IPS-18a (cell line): ENCODE data around the gene CMSS1.

Experiments used
- H3K27ac ChIP-seq: one replicate; pipeline ENCODE4 v1.5.1; 2013; ENCODE audit warnings: low read length
- H3K27me3 ChIP-seq: one replicate; pipeline ENCODE4 v1.6.1; 2013; ENCODE audit warnings: mild to moderate bottlenecking, low read length; ENCODE audit not compliant: control insufficient read depth, insufficient read depth
- H3K36me3 ChIP-seq: one replicate; pipeline ENCODE4 v1.6.1; 2013; ENCODE audit warnings: low read depth, low read length; ENCODE audit not compliant: control insufficient read depth
- H3K4me1 ChIP-seq: one replicate; pipeline ENCODE4 v1.6.1; 2013; ENCODE audit warnings: low read depth, low read length; ENCODE audit not compliant: control insufficient read depth
- H3K4me3 ChIP-seq: one replicate; pipeline ENCODE4 v1.5.1; 2013; ENCODE audit warnings: low read length
- H3K9ac ChIP-seq: one replicate; pipeline ENCODE4 v1.6.1; 2013; ENCODE audit warnings: mild to moderate bottlenecking, low read length, moderate library complexity
- H3K9me3 ChIP-seq: one replicate; pipeline ENCODE4 v1.6.1; 2013; ENCODE audit warnings: low read depth, low read length; ENCODE audit not compliant: control insufficient read depth

CMSS1 gene

DNA sequence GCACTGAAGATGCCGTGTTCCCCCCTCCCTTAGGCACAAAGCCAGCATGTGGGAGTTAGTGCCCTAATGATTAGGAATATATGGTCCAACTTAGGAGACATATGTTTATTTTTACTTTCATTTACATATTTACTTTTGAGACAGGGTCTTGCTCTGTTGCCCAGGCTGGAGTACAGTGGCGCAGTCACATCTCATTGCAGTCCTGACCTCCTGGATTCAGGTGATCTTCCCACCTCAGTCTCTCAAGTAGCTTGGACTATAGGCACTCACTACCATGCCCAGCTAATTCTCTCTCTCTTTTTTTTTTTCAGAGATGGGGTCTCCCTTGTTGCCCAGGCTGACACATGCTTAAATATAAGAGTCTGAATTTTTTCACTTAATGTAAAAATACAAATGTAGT lies 391.5 kb downstream of the CMSS1 start:
- no peak overlapping the region for H3K9ac ChIP-seq
- no peaks in the 10 kb centered on the region for H3K36me3 ChIP-seq
- H3K27ac ChIP-seq, result no peak overlapping the region
- no peaks in the 10 kb centered on the region for H3K9me3 ChIP-seq
- no peak overlapping the region for H3K4me3 ChIP-seq
- peaks cover 25% of the 10 kb centered on the region for H3K4me1 ChIP-seq
- no peaks in the 10 kb centered on the region for H3K27me3 ChIP-seq

DNA sequence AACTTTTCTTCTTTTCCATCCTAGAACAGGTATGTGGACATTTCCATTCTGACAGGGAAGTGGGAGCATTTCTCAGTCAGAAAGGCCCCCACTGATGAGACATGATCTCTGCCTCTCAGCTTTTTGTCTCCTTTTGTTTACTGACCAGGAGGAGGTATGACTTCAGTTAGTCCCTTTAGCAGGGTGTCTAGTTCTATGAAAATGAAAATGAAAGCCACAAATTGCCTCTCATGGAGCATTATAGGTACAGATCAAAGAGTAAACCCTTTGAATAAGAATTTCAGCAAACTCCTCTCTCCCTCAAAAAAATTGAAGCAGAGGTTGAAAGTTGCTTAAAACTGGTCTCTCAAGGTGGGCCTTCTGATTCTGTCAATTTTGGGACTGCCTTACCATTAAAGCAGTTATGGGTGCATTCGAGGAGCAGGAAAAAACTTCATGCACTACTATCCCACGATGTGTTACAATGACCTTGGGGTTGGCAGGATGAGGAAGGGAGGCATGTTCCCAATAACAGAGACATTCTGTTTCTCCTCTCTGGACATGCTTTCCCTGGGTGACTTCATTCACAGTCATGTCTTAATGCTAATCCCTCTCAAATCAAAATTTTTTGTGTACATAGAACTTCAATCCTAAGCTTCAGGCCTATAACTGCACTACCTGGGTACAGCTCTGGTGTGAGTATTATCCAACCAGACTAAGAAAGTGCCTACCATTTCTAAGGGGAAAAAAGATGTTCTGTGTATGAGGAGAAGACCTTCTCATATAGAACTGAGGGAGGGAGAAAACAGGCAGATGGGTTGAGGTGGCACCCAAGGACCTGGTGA lies 392.5 kb downstream of the CMSS1 start:
- H3K9ac ChIP-seq, result peak overlapping the region; percentile 68
- no peaks in the 10 kb centered on the region for H3K9me3 ChIP-seq
- no peaks in the 10 kb centered on the region for H3K36me3 ChIP-seq
- H3K27ac ChIP-seq, result peak overlapping the region; percentile 96
- H3K4me3 ChIP-seq, result peak overlapping the region; percentile 35
- H3K4me1 ChIP-seq, result peaks cover 25% of the 10 kb centered on the region
- no peaks in the 10 kb centered on the region for H3K27me3 ChIP-seq

DNA sequence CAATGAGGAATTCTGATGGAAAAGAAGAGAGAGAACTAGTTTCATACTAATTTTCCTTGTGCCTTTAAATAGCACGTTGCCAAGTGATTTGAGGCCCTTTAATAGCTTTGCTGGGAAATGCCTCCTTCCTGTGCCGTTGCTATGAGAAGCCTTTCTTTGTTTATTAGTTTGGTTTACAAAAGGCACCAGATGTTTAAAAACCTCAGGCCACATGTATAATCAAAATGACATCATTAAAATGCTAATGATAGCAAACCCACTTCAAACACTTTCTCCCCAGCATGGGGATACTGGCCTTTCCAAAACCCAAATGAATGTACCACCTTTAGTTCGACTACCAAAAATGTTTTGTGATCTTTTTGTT lies 393.1 kb downstream of the CMSS1 start:
- Histone ChIP-seq H3K27ac (peak overlapping the region; percentile 96), H3K4me1 (peaks cover 25% of the 10 kb centered on the region), H3K9me3 (no peaks in the 10 kb centered on the region), H3K4me3 (peak overlapping the region; percentile 35), H3K27me3 (no peaks in the 10 kb centered on the region), H3K36me3 (no peaks in the 10 kb centered on the region), H3K9ac (peak overlapping the region; percentile 68)

GRCh38 chr3:100213891-100214573 lies 396.4 kb downstream of the CMSS1 start:
- H3K9me3 ChIP-seq, result no peaks in the 10 kb centered on the region
- H3K4me3 ChIP-seq, result no peak overlapping the region
- H3K9ac ChIP-seq, result no peak overlapping the region
- no peaks in the 10 kb centered on the region for H3K36me3 ChIP-seq
- H3K27me3 ChIP-seq, result no peaks in the 10 kb centered on the region
- no peak overlapping the region for H3K27ac ChIP-seq
- H3K4me1 ChIP-seq, result peaks cover 25% of the 10 kb centered on the region

DNA sequence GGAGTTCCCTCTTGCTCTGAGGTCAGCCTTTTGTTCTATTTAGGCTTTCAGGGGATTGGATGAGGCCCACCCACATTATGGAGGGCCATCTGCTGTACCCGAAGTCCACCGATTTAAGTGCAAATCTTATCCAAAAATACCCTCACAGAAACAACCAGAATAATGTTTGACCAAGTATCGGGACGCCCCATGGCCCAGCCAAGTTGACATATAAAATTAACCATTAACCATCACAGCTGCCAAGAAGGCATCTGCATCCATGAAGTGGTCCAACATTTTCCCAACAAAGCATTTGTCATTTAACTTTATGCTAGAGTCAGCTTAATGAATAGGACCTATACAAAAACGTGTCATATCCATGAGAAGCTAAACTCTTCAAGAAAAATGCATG lies 396.9 kb downstream of the CMSS1 start:
- no peaks in the 10 kb centered on the region for H3K27me3 ChIP-seq
- H3K9me3 ChIP-seq, result no peaks in the 10 kb centered on the region
- H3K36me3 ChIP-seq, result no peaks in the 10 kb centered on the region
- no peak overlapping the region for H3K27ac ChIP-seq
- no peak overlapping the region for H3K4me3 ChIP-seq
- H3K4me1 ChIP-seq, result peaks cover 25% of the 10 kb centered on the region
- no peak overlapping the region for H3K9ac ChIP-seq

GRCh38 chr3:100216713-100217112 lies 399.1 kb downstream of the CMSS1 start:
- peaks cover 4% of the 10 kb centered on the region for H3K4me1 ChIP-seq
- no peak overlapping the region for H3K27ac ChIP-seq
- no peaks in the 10 kb centered on the region for H3K36me3 ChIP-seq
- H3K9ac ChIP-seq, result no peak overlapping the region
- H3K4me3 ChIP-seq, result no peak overlapping the region
- peaks cover 5% of the 10 kb centered on the region for H3K9me3 ChIP-seq
- no peaks in the 10 kb centered on the region for H3K27me3 ChIP-seq

DNA sequence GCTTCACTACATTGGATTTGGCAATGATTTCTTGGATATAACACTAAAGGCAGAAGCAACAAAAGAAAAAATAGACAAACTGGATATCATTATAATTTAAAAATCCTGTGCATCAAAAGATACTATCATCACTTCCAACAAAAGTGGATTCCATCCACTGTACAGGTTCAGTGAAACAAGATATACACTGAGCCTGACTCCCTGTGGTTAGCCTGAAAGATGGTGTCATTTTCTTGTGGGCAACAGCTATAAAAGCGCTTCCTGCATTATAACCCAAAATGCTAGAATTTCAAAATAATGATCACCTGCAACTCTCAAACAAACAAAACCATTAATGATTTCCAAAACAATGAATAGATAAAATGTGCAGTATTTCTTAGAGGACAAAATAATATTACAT lies 403.5 kb downstream of the CMSS1 start:
- no peak overlapping the region for H3K27ac ChIP-seq
- no peaks in the 10 kb centered on the region for H3K27me3 ChIP-seq
- peaks cover 5% of the 10 kb centered on the region for H3K9me3 ChIP-seq
- H3K4me3 ChIP-seq, result no peak overlapping the region
- no peak overlapping the region for H3K9ac ChIP-seq
- H3K36me3 ChIP-seq, result no peaks in the 10 kb centered on the region
- H3K4me1 ChIP-seq, result no peaks in the 10 kb centered on the region

DNA sequence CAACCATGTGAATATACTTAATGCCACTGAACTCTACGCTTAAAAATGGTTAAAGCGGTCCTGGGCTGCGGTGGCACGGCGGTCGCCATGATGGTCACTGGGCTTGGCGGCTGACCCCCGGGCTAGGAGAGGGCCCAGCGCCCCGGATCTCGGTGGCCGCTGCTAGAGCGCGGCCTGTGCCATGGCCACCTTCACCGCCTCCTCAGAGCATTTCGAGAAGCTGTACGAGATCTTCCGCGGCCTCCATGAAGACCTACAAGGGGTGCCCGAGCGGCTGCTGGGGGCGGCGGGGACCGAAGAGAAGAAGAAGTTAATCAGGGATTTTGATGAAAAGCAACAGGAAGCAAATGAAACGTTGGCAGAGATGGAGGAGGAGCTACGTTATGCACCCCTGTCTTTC lies 407.5 kb downstream of the CMSS1 start:
- no peak overlapping the region for H3K9ac ChIP-seq
- no peak overlapping the region for H3K4me3 ChIP-seq
- H3K27me3 ChIP-seq, result no peaks in the 10 kb centered on the region
- H3K36me3 ChIP-seq, result no peaks in the 10 kb centered on the region
- H3K4me1 ChIP-seq, result no peaks in the 10 kb centered on the region
- no peak overlapping the region for H3K27ac ChIP-seq
- peaks cover 5% of the 10 kb centered on the region for H3K9me3 ChIP-seq

DNA sequence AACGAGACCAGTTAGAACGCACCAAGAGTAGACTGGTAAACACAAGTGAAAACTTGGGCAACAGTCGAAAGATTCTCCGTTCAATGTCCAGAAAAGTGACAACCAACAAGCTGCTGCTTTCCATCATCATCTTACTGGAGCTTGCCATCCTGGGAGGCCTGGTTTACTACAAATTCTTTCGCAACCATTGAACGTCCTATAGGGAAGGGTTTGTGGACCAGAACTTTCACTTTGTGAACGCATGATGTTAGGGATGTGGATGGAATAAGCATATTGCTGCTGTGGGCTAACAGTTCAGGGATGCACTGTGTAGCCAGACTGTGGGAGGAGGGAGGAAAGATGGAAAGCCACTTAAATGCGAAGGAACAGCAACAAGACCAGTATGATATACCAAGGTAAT lies 408.2 kb downstream of the CMSS1 start:
- Histone ChIP-seq H3K27me3 (no peaks in the 10 kb centered on the region), H3K36me3 (no peaks in the 10 kb centered on the region), H3K4me3 (no peak overlapping the region), H3K27ac (no peak overlapping the region), H3K9me3 (peaks cover 2% of the 10 kb centered on the region), H3K4me1 (no peaks in the 10 kb centered on the region), H3K9ac (no peak overlapping the region)

- no peak overlapping the region for H3K27ac ChIP-seq
- no peaks in the 10 kb centered on the region for H3K36me3 ChIP-seq
- no peaks in the 10 kb centered on the region for H3K9me3 ChIP-seq
- no peaks in the 10 kb centered on the region for H3K27me3 ChIP-seq
- no peaks in the 10 kb centered on the region for H3K4me1 ChIP-seq
- H3K9ac ChIP-seq, result no peak overlapping the region
- H3K4me3 ChIP-seq, result no peak overlapping the region
Measured at GRCh38 chr3:100226712-100227429, 409.2 kb downstream of the CMSS1 start.

DNA sequence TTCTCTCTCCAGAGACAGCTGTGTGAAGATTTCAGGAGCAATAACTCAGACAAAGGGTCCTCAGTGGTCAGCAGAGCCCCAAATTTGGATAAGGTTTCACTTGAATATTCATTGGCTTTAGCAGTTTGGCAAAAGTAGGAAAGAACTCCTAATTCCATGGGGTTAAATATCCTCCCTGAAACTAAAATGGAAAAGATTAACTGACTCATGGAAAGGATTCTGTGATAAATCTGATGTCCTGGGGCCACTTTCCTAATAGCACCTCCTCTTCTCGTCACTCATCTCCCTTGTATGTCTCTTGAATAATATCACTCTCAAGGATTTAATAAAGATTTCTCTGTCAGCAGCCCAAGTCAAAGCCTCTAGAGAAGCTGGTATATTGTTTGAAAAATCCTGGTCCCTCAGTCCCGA lies 409.9 kb downstream of the CMSS1 start:
- Histone ChIP-seq H3K9me3 (no peaks in the 10 kb centered on the region), H3K36me3 (no peaks in the 10 kb centered on the region), H3K27me3 (no peaks in the 10 kb centered on the region), H3K4me3 (no peak overlapping the region), H3K27ac (no peak overlapping the region), H3K9ac (no peak overlapping the region), H3K4me1 (peaks cover 3% of the 10 kb centered on the region)
